HK-2 (cell line): ENCODE data around the gene AAR2.

ENCODE experiments used
- DNase-seq: peaks from one replicate; pipeline ENCODE4 v3.0.0-alpha.2; 2018; ENCODE audit not compliant: unreplicated experiment

Gene AAR2

GRCh38 chr20:36218380-36219064, 17.8 kb upstream of the AAR2 start:
- no peak for DNase-seq

- DNase-seq, result no peak
Observed at GRCh38 chr20:36219671-36220220, 16.5 kb upstream of the AAR2 start.

GRCh38 chr20:36225666-36226065, 10.6 kb upstream of the AAR2 start:
- no peak for DNase-seq

GRCh38 chr20:36228770-36229169, 7.5 kb upstream of the AAR2 start:
- DNase-seq, result no peak

- DNase-seq, result no peak
Observed at GRCh38 chr20:36230019-36230418, 6.3 kb upstream of the AAR2 start.

GRCh38 chr20:36231331-36231730, 4.9 kb upstream of the AAR2 start:
- DNase-seq, result no peak

- DNase-seq, result no peak
Observed at GRCh38 chr20:36234771-36235320, 1.4 kb upstream of the AAR2 start.

GRCh38 chr20:36236786-36237121, 476 bp downstream of the AAR2 start:
- DNase-seq, result no peak

- DNase-seq, result no peak
Observed at GRCh38 chr20:36237477-36237876, 1.2 kb downstream of the AAR2 start.

GRCh38 chr20:36238153-36238552, 1.9 kb downstream of the AAR2 start:
- DNase-seq, result no peak

- DNase-seq, result no peak
Observed at GRCh38 chr20:36238760-36239159, 2.5 kb downstream of the AAR2 start.

- DNase-seq, result no peak
Observed at GRCh38 chr20:36240076-36240475, 3.8 kb downstream of the AAR2 start.

- DNase-seq, result no peak
Observed at GRCh38 chr20:36241678-36242077, 5.4 kb downstream of the AAR2 start.

- DNase-seq, result no peak
Observed at GRCh38 chr20:36243726-36244125, 7.4 kb downstream of the AAR2 start.

- DNase-seq, result no peak
Observed at GRCh38 chr20:36246401-36246800, 10.1 kb downstream of the AAR2 start.

GRCh38 chr20:36248836-36249235, 12.6 kb downstream of the AAR2 start:
- no peak for DNase-seq

GRCh38 chr20:36249450-36249849, 13.2 kb downstream of the AAR2 start:
- DNase-seq, result no peak

- no peak for DNase-seq
Observed at GRCh38 chr20:36251426-36251825, 15.1 kb downstream of the AAR2 start.

GRCh38 chr20:36252511-36252910, 16.2 kb downstream of the AAR2 start:
- no peak for DNase-seq

- no peak for DNase-seq
Observed at GRCh38 chr20:36253036-36253435, 16.8 kb downstream of the AAR2 start.

- DNase-seq, result no peak
Observed at GRCh38 chr20:36254076-36254475, 17.8 kb downstream of the AAR2 start.

GRCh38 chr20:36255445-36255844, 19.2 kb downstream of the AAR2 start:
- no peak for DNase-seq

- no peak for DNase-seq
Observed at GRCh38 chr20:36259177-36260061, 23.1 kb downstream of the AAR2 start.
